GM19372 (cell line): ENCODE measurements around the gene ARHGAP25.

Source experiments
- ATAC-seq: cut with Tn5 transposase; IDR thresholded peaks from one replicate; pipeline ENCODE4 v1.9.1; 2021; ENCODE audit warnings: mild to moderate bottlenecking, low read depth, moderate library complexity; ENCODE audit not compliant: unreplicated experiment

Gene ARHGAP25

DNA sequence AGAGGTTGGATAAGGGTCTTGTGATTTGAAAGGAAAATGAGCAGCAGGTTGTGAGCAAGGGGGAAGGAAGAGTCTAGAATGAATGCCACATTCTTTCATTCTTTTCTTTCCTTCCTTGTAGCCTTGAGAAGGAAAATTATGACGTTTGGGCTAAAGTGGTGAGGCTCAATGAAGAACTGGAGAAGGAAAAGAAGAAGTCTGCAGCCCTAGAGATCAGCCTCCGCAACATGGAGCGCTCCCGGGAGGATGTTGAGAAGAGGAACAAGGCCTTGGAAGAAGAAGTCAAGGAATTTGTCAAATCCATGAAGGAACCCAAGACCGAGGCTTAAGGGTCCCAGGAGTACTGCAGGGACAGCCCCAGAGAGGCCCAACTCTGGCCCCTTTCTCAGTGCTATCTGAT, 91.3 kb downstream of the ARHGAP25 start:
- ATAC-seq = no peak

DNA sequence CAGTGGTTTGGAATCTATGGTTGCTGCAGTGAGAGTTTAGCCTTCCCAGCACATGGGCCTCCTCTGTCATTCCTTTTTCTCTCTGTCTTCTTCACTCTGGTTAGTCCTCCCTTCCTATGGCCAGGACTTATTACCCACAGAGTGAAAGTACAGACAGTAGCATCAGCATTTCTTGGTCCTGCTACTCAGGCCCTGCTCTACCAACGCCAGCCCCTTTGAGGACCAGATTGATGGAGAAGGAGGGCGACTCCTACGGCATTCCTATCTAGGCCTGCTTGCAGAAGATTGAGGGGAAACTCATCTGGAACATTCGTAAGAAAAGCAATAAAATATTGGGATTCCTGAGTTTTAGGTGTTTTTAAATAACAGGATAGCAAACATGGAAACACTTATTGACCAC, 93.1 kb downstream of the ARHGAP25 start:
- no peak for ATAC-seq

DNA sequence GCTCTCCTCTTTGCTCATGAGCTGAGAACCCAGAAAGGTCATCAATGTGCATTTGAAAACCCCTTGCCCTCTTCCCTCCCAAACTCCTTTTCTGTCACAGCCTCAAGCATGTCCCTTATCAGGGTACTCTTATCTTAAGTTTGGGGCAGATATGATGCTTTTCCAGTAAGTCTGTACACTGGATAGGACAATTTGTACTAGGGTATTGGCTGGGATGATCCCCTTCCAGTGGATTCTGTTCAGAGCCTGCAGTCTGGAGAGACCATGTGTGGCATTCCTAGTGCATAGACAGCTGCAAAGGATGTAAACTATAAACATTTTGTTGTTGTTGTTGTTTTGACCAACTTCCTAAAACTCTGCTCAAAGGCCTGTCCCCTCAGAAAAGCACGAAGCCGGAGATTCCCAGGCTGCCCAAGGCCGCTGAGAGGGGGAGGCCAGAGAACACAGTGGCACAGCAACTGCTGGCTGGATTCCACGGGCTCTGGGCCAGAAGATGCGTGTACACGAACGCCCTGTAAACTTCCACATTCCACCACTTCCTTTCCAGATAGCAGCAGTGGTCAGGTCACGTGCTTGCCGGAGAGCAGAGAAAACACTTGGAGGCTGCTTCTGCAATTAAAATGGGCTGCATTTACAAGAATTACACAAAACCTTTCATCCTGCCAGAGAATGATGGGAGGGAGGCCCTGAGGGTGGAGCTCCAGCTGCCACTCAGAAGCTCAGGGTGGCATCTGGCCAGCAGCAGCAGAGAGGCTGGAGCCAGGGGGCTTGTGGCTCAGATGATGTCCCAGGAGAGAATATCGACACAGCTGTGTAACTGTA, 94.5 kb downstream of the ARHGAP25 start:
- ATAC-seq = no peak

DNA sequence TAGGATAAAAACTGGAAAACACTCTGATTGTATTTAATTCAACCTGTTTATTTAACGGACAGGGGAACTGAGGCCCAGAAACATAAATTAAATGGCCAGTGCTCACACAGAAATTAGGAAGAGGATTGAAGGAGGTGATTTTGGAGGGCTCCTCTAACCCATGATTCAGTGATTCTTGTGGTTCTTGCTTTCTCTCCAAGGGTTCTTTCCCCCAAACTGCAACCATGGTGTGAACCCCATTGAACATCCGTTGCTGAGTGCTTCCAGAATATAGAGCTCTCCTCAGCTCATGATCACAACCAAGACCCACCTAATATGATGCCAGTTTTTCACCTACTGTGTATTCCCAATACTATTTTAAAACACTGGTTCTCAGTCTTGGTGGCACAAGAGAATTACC, 95.1 kb downstream of the ARHGAP25 start:
- no peak for ATAC-seq

DNA sequence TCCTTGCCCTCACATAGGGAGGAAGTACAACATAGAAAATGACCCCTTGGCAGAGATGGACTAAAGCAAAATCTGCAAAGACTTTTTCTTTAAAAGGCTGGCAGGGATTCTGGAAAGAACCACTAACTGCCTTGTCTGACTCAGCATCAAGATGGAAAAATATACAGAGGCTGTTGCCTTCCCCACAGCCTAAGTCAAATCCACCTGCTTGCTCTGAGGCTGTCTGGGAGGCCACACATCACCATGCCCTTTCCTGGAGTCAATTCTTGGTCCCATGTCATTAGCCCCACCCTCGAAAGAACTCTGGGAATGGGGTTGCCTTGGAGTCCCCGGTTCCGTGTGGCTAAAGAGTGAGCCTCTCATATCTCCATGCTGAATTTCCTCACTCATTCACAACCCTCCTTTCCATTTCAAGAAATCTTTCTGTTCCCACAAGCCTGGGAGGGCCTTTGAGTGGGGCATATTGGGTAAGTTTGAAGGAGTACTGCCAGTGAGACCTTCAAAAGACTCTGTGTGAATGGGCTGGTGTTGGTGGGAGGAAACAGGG, 97.1 kb downstream of the ARHGAP25 start:
- ATAC-seq = no peak

DNA sequence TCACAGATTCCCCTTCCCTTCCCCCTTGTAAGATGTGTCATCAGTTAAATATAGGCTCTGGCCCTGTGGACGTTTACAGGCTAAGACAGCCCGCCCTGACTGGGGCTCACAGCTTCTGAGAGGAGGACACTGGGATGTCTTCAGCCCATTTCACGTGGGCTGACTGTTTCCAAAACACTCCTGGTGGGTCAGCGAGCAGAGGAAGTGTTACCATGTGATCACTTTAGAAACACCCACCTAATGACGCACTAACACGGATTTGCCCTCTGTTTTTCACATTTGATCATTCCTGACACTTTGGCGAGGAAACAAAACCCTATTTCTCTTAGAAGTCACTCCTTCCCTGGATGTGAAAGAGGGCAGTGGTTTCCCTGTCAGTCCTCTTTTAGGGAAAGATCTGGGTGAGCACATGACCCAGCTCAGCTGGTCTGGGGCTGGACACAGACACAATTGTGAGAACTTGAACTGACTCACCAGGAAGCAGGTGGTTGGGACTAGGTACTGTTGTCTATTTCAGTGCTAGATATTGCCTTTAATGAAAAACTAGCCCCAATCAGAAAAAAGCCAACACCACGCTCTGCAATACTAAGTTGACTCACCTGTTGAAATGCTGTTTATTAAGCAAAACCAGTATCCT, 97.7 kb downstream of the ARHGAP25 start:
- ATAC-seq = peak; percentile 78

DNA sequence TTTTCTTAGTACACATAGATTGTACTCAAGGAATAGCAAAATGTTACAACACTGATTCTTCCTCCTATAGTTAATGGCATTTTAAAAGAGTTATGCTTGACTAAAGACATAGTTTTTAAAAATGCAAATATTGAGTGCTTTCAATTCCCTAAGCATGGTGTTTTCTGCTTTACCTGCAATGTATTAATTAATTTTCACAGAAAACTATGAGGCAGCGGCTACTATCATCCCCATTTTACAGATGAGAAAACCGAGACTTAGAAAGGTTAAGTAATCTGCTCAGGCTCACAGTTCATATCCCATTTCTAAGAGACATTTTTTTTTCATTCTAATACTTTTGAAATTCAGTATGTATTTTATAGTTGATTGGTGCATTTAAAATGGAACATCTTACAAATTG, 98.6 kb downstream of the ARHGAP25 start:
- no peak for ATAC-seq

DNA sequence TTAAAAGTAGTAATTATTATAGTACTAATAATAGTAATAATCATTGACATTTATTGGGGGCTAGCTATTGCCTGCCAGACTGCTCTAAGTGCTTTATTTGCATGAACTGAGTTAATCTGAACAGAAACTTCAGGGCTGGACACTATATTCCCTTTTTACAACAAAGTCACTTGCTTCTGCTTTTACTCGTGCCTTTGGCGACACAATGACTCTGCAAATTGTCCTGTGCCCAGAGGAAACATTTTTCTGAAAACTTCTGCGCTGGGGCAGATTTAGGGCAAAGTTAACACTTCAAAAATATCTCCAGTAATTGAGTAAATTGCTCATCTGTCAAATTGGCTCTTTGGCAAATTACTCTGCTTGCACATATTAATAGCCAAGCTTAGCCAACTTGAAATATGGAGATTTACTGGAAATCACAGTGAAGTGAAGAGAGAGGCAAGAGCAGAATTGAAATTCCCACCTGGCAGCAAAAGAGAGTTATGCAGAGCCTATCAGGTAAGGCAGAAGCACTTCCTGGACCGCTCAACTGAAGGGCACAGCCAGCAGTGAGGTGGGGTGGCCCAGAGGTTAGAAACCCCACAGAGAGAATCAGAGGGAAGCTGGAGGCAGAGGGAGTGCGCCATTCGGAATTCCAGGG, 100.2 kb downstream of the ARHGAP25 start:
- no peak for ATAC-seq

DNA sequence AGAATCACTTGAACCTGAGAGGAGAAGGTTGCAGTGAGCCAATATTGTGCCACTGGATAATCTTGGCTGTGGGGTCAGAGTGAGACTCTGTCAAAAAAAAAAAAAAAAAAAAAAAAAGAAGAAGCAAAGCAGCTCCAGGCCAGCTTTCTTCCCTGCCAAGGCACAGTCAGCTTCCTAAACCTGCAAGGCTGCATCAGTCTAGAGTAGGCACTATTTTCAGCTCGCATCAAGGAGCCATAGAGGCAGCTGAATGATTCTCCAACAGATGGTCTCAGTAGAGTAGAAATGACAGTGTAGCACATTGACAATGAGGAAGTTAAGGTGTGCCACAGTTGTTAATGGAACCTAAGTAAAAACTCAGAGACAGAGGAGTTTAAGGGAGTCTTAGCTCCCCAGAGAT, 101.0 kb downstream of the ARHGAP25 start:
- ATAC-seq = no peak

DNA sequence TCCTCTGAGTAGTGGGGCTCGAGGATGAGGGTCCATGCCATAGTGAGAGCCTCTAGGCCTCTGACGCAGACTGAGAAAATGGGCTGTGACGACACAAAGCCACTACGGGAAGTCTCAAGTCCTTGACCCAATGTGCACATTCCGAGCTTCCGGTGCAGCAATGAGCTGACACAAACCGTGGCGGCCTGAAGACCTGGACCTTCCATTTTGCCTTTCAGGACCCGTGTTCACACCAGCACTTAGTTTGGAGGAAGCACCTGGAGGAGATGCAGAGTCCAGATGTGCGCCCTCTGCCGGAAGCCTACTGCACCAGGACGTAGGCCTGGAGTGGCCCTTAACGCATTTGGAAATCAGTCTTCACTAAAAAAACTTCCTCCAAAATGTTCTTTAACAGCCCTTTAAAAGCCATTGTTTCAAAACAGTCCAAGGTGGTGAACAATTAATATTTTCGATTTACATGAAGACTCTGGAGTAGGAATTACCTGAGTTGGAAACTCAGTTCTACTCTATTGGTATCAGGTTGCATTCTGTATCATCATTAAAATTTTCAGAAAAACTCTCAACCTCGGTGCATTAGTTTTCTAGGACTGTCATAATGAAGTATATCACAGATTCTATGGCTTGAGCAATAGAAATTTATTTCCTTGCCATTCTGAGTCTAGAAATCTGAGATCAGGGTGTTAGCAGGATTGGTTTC, 102.7 kb downstream of the ARHGAP25 start:
- no peak for ATAC-seq

DNA sequence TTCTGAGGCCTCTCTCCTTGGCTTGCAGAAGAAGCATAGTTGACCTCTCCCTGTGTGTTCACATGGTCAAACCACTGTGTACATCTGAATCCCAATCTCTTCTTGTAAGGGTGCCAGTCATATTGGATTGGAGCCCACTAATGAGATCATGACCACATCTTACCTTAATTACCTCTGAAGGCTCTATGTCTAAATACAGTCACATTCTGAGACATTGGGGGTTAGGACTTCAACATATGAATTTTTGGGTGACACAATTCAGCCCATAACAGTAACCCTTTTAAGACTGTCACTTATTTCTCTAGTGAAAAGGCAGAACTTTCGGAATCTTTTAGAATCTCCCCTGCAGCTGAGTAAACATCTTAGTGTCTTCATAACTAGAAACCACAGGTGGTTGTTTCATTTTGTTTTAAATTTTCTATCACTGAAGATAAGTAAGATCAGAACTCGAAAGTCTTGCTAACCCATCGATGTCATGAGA, 103.3 kb downstream of the ARHGAP25 start:
- no peak for ATAC-seq

DNA sequence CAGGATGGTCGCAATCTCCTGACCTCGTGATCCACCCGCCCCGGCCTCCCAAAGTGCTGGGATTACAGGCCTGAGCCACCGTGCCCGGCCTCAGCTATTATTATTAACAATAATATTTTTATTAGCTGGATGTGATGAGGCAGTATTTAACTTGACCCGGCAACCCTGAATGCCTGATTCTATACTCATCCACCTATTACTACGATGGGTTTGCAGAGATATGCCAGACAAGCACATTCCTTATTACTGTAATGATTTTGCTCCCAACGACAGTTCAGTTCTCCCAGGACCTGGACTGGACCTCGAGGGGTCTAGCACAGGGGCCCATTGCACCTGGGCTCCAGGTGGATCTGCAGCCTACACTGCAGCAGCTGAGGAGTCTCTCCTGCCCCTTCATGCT, 104.0 kb downstream of the ARHGAP25 start:
- ATAC-seq = no peak

DNA sequence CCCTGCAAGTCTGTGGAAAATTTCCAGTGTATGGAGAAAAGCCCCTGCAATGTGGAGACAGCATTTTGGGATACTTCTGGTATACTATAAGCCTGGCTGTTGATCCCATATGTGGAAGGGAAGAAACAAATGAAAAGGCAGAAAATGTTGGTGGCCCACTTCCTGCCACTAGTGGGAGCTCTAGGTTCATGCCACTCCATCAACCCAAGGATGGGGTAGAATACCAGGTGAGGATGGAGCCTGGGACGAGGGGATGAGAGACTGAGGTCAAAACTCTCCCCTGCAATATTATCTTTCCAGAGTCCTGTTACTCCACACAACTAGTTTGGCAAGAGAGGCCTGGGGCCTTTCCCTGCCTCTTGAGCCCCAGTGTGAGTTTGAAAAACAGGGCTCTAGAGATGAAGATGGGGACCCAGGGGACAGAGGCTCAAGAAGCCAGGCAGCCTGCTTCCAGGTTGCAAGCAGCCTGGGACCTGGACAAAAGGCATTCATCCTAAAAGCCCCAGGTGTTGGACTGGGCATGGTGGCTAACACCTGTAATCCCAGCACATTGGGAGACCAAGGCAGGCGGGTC, 104.7 kb downstream of the ARHGAP25 start:
- ATAC-seq = no peak

DNA sequence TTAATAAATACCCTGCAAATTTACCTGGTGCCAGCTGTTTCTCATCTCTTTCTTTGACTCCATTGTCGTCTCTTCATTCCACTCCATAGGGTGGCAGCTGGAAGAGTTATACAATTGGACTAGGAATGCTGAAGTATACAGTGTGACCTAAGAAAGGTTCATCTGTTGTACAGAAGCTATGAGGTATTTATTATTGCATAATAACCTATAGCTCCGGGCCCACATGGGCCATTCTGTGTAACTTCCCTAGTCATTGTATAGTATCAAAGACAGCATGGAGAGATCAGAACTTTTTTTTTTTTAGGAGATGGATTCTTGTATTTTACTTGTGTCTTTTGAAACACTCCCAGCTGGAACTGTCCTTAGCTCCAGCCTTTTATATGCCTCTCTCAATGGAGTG, 110.4 kb downstream of the ARHGAP25 start:
- ATAC-seq = no peak

DNA sequence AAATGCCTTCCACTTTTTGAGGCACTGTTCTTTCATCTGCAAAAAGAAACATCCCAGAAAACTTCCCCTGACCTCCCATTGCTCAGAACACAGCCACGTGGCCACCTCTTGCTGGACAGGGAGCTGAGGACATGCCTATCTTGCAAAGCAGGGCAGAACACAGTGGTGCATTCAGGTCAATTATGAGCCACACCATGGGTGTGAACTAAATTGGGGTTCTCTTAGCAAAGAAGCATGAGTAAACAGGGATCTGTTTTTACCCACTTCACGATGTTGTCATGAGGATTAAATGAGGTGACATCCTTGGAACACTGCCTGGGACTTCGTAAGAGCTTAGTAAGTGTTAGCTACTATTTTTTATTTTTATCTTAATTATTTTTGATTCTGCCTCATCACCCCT, 111.5 kb downstream of the ARHGAP25 start:
- no peak for ATAC-seq

DNA sequence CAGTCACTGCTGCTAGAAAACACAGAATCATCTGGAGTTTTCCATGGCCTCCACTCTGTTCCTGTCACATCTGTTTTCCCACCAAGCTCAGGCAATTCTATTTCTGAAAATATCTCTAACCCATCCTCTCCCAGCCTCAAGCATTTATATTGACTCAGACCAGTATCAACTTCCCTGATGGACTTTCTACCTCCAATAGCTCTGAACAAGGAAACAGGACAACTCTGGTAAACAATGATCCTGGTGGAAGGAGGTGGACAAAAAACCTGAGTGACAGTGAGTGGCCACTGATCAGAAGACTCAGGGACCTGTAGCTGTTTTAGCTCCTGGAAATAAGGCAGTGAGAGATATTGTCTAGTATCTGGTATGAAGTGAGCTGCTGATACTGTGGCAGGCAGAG, 113.1 kb downstream of the ARHGAP25 start:
- no peak for ATAC-seq

DNA sequence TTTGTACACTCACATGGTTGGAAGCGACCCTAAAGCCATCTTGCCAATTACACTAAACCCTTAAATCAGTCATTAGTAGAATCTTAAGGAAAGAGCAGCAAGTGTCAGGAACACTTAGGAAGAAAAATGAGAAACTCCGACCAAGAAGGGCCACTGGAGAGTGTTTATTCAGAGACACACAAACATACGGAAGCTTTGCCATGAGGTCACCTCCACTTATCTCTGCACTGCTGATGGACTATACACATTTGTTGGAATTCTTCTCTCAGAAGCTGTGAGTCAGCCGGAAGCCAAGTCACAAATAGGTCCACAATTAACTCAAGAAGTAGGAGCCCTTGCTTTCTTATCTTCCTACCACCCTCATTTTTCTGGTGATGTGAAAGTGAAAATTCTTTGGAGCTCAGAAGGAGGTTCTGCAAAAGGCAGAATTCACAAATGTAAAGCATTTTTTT, 115.0 kb downstream of the ARHGAP25 start:
- ATAC-seq = no peak

DNA sequence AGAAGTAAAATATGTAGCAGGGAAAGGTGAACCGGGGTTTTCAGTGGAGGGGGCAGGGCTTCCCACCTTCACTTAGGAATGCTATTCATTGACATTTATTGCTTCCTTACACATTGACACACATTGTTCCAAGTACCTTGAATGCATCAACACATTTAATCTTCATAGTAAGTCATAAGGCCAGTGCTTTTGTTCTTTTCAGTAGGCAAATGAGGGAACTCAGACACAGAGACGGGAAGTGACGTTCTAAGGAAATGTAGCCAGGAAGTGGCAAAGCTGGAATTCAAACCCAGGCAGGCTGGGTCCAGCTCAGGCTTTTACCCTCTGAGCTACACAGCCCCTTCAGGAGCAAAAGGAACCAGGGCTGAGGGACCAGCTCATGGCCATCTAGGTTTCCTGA, 115.9 kb downstream of the ARHGAP25 start:
- ATAC-seq = no peak

DNA sequence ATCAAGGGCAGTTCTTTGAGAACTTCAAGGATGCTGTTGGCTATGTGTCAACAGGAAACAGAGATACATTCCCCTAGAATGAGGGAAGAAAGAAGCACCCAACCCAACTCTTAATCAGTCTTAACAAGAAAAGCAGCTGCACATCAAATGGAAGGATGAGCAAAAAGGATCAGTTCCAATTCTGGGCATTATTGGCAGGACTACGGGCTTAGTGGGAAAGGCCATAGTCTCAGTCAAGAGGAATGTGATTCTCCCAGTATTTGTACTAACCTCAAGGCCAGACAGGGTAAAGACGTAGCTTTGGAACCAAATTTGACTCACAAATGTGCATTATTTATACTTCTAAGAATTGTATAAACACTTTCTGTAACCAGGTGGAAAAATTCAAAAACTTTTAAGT, 118.4 kb downstream of the ARHGAP25 start:
- ATAC-seq = no peak

DNA sequence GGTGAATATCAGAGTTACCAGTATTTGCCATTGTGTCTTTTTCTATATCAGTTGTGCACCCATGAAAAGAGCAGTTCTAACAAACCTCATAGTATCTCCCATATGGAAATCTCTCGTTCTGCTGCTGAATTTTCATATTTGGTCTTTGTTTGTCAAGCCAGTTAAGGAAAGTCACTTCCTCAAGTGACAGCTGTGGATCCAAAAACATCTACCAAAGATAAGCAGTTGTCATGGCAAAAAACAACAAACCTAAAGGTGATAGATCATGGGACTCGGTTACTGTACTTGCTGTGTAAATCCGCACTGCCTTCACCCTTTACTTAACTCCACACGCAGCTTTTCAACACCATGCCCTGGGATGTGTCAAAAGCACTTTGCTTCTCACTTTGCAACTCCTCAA, 119.3 kb downstream of the ARHGAP25 start:
- ATAC-seq = no peak
